GM12878 (cell line): ENCODE data around the gene NT5M. TPM values are rescaled to one million over a fixed set of nuclear protein-coding genes. Genes with fewer than 3 reads are reported as not detected.
A peak's percentile ranks its signal among the peaks of the same experiment; 100 is the strongest.

Experiments
- ATAC-seq: fragments of 200-7000 bp; cut with Tn5 transposase; 3 replicates; pipeline ENCODE4 v1.9.1; 2020; ENCODE audit warnings: mild to moderate bottlenecking, moderate library complexity
- BruUV-seq: library from RNA; stranded (reverse); fragments of 400-500 nt; replicated peaks from 2 replicates; lab custom pipeline; 2021; lab: Mats Ljungman, UMichigan
- CTCF ChIA-PET: fragments of 300-600 bp; sonication (Branson Sonifier 250); formaldehyde crosslinking; extraction: SDS; loops from one replicate; lab custom pipeline; 2021; ENCODE audit warnings: inconsistent platforms; lab: Yijun Ruan, JAX
- POLR2A ChIA-PET: fragments of 350-600 bp; formaldehyde crosslinking; extraction: SDS; loops from one replicate; lab custom pipeline; 2021; ENCODE audit warnings: inconsistent platforms; lab: Charles Lee
- RAD21 ChIA-PET: fragments of 300-600 bp; sonication (Branson Sonifier 250); formaldehyde crosslinking; loops from one replicate; lab custom pipeline; 2023; ENCODE audit warnings: antibody characterized with exemption; ENCODE audit not compliant: unreplicated experiment; lab: Charles Lee
- SMC1A ChIA-PET: fragments of 300-600 bp; sonication (Branson Sonifier 250); formaldehyde crosslinking; loops from one replicate; lab custom pipeline; 2023; ENCODE audit not compliant: unreplicated experiment, uncharacterized antibody; lab: Charles Lee
- DNase-seq: peaks from one replicate; pipeline ENCODE4 v3.0.0-alpha.2; 2011; ENCODE audit warnings: low read depth, low spot score
- FAIRE-seq: peaks from 3 replicates; lab custom pipeline; 2011; peaks lifted over from hg19 to GRCh38; lab: Jason Lieb, UNC
- H2AFZ ChIP-seq: 2 replicates; pipeline ENCODE4 v1.6.0; 2011; ENCODE audit warnings: low read depth, low read length, control low read depth; ENCODE audit not compliant: control insufficient read depth
- H3K27ac ChIP-seq: 2 replicates; pipeline ENCODE4 v1.5.1; 2011; ENCODE audit warnings: control low read depth; ENCODE audit not compliant: control insufficient read depth, insufficient read depth
- H3K27me3 ChIP-seq, 2 experiments: replicated peaks in 1 of 2; 2 replicates each; pipeline versions ENCODE4 v1.6.0 to v1.6.1; 2011; ENCODE audit warnings: low read length in 1 of 2; ENCODE audit not compliant: control insufficient read depth in 2 of 2, insufficient read depth in 2 of 2
- H3K36me3 ChIP-seq, 2 experiments: 2 replicates each; pipeline ENCODE4 v1.5.1; 2011; ENCODE audit warnings: low read length in 1 of 2; ENCODE audit not compliant: control insufficient read depth in 2 of 2, insufficient read depth in 2 of 2
- H3K4me1 ChIP-seq: 2 replicates; pipeline ENCODE4 v1.6.1; 2011; ENCODE audit warnings: mild to moderate bottlenecking, low read length, moderate library complexity, mixed read lengths; ENCODE audit not compliant: control insufficient read depth, insufficient read depth
- H3K4me2 ChIP-seq: 2 replicates; pipeline ENCODE4 v1.6.0; 2011; ENCODE audit warnings: control low read depth; ENCODE audit not compliant: control insufficient read depth, insufficient read depth
- H3K4me3 ChIP-seq: fragments of 200-600 bp; sonication (generic); 2 replicates; pipeline ENCODE4 v1.5.1; 2016
- H3K79me2 ChIP-seq: 2 replicates; pipeline ENCODE4 v1.6.0; 2011; ENCODE audit warnings: low read length; ENCODE audit not compliant: control insufficient read depth, insufficient read depth
- H3K9ac ChIP-seq: 2 replicates; pipeline ENCODE4 v1.8.0; 2011; ENCODE audit warnings: low read length, control low read depth, mixed read lengths; ENCODE audit not compliant: control insufficient read depth, insufficient read depth
- H3K9me3 ChIP-seq: replicated peaks from 3 replicates; pipeline ENCODE4 v1.5.1; 2011; ENCODE audit warnings: mild to moderate bottlenecking, low read length; ENCODE audit not compliant: control insufficient read depth, insufficient read depth
- H4K20me1 ChIP-seq: 2 replicates; pipeline ENCODE4 v1.6.0; 2011; ENCODE audit not compliant: control insufficient read depth, insufficient read depth
- CBX3 ChIP-seq: fragments of 200-600 bp; sonication (generic); IDR thresholded peaks from 2 replicates; pipeline ENCODE4 v1.6.1; 2016; ENCODE audit warnings: low read depth, borderline replicate concordance
- CEBPB ChIP-seq, 2 experiments: fragments of 150-350 bp in 1 of 2; IDR thresholded peaks; 2 replicates each; pipeline ENCODE4 v1.6.1; 2012 to 2014; ENCODE audit warnings: low read depth in 2 of 2, low read length in 2 of 2, borderline replicate concordance in 1 of 2, inconsistent platforms in 1 of 2
- CTCF ChIP-seq, 3 experiments: IDR thresholded peaks in 2 of 3; conservative IDR thresholded peaks in 1 of 3; 2 replicates each; pipeline ENCODE4 v1.5.1; 2011; ENCODE audit warnings: low read depth in 3 of 3, low read length in 3 of 3, mild to moderate bottlenecking in 3 of 3, control low read depth in 2 of 3, moderate library complexity in 2 of 3, inconsistent platforms in 1 of 3, mixed read lengths in 1 of 3; ENCODE audit not compliant: control insufficient read depth in 2 of 3, insufficient read depth in 1 of 3; ENCODE audit errors: extremely low read depth in 1 of 3
- KLF5 ChIP-seq: fragments of 450-650 bp; IDR thresholded peaks from 2 replicates; pipeline ENCODE4 v1.6.1; 2014; ENCODE audit warnings: mild to moderate bottlenecking; ENCODE audit not compliant: partially characterized antibody
- PAX5 ChIP-seq: IDR thresholded peaks from 2 replicates; pipeline ENCODE4 v1.6.1; 2011; ENCODE audit warnings: low read depth, low read length, borderline replicate concordance
- TCF7 ChIP-seq: IDR thresholded peaks from 2 replicates; pipeline ENCODE4 v1.6.1; 2014; ENCODE audit warnings: antibody characterized with exemption, borderline replicate concordance
- ZZZ3 ChIP-seq: IDR thresholded peaks from 2 replicates; pipeline ENCODE4 v1.6.1; 2011; ENCODE audit warnings: low read depth; ENCODE audit not compliant: control insufficient read depth, insufficient read length
- WGBS: methylation state at CpG from one replicate; pipeline ENCODE4 v1.1.6; 2016; ENCODE audit warnings: low lambda C conversion rate; ENCODE audit not compliant: insufficient replicate concordance, insufficient coverage; ENCODE audit errors: missing lambda C conversion rate; 5-methylcytosine and 5-hydroxymethylcytosine counted together
- in situ Hi-C: fragments of 300-500 bp; cut with MboI; formaldehyde crosslinking; loops from 9 replicates; pipeline ENCODE4 v1.14.3; 2018; ENCODE audit warnings: mixed read lengths
- intact Hi-C: fragments of 100-400 bp; cut with micrococcal nuclease; formaldehyde crosslinking; loops from one replicate; pipeline ENCODE4 v1.14.2; 2022; ENCODE audit not compliant: unreplicated experiment
- polyA plus RNA-seq, 11 experiments: library from polyadenylated mRNA; depleted of rRNA in 4 of 11; unstranded in 6 of 11; stranded (reverse) in 5 of 11; fragments of >200 nt; fragmentation: Nextera tagmentation in 4 of 11; fragmentation: Illumina TruSeq in 1 of 11; extraction: Ambion mirVana in 4 of 11; extraction: Trizol in 1 of 11; gene quantifications; 1 replicate in 1 of 11; 2 replicates in 10 of 11; pipeline versions ENCODE4 v1.2.1 to v1.2.3, GENCODE V29; 2011 to 2016; ENCODE audit warnings: inconsistent platforms in 2 of 11, missing spikeins in 2 of 11, low read depth in 1 of 11
- total RNA-seq, 4 experiments: library from RNA; depleted of rRNA in 3 of 4; stranded (reverse); fragments of >200 nt in 3 of 4; fragmentation: Illumina TruSeq in 1 of 4; extraction: Trizol in 1 of 4; gene quantifications; 2 replicates each; pipeline versions ENCODE4 v1.2.1 to v1.2.3, GENCODE V29; 2013 to 2021

The NT5M gene
- total and polyA plus RNA-seq, 10 of the 15 experiments (the other 5 are each of a cell fraction or from before 2014, with no cell fraction given), result 0.18 to 14.1 (median 2.9) TPM

GRCh38 chr17:17269926-17270773 is 33.0 kb upstream of the NT5M start:
- POLR2A ChIA-PET, result no interaction called here
- DNase-seq, result no peak
- BruUV-seq, result no TSS peak

More at GRCh38 chr17:17269926-17270773, 33.0 kb upstream of the NT5M start:
- in situ Hi-C loops (no loop called here), intact Hi-C loops (no loop called here)
- Histone ChIP-seq H3K4me1 (no peaks in the 10 kb centered on the region), H3K36me3 (peaks cover 10 to 29% of the 10 kb centered on the region in 2 experiments), H3K79me2 (no peaks in the 10 kb centered on the region), H3K27ac (no peak overlapping the region), H4K20me1 (no peaks in the 10 kb centered on the region), H3K9ac (no peak overlapping the region), H3K9me3 (no peaks in the 10 kb centered on the region), H3K4me2 (no peak overlapping the region), H2AFZ (no peak overlapping the region), H3K27me3 (no peaks in the 10 kb centered on the region)
- FAIRE-seq (peak; percentile 44), ATAC-seq (peak; percentile 45)
- WGBS, result 85% methylated on average over 9 of the region's 9 CpGs
- ChIA-PET CTCF (interaction anchor here (0.6 to 4.1 kb wide), 11 partner anchors 8 to 474 kb away, joined by 3 to 13 read pairs (median 4); no protein-coding TSS in a partner anchor), RAD21 (interaction anchor here (1.0 kb wide), 1 partner anchor 43 kb away, joined by 3 read pairs; no protein-coding TSS in a partner anchor), SMC1A (interaction anchor here (0.6 kb wide), 2 partner anchors 47 to 74 kb away, joined by 3 read pairs; no protein-coding TSS in a partner anchor)
- no peak for TF ChIP-seq ZZZ3
- peak in 2 of 3 experiments; percentile 23 to 30; a peak in 3 of 6 replicates for TF ChIP-seq CTCF (IDR thresholded peaks at IDR 0.05 in 2 of 3, conservative IDR thresholded peaks at IDR 0.05 in 1 of 3; ENCODE audit: control insufficient read depth in 2 of 3, extremely low read depth in 1 of 3, insufficient read depth in 1 of 3, low read depth in 3 of 3, low read length in 3 of 3)
- no peak for TF ChIP-seq CBX3
- TF ChIP-seq TCF7, result no peak
- no peak for TF ChIP-seq CEBPB (IDR thresholded peaks at IDR 0.05; ENCODE audit: borderline replicate concordance in 1 of 2, low read depth in 2 of 2, low read length in 2 of 2)
- TF ChIP-seq KLF5, result no peak
- TF ChIP-seq PAX5, result no peak
- TF ChIP-seq, all 136 proteins: peak for 1
- no peak overlapping the region for H3K4me3 ChIP-seq
